ENCODE measurements around the gene SIX6.

Gene SIX6

GRCh38 chr14:60502541-60502940 lies 6.4 kb upstream of the SIX6 start (continued):
- TF ChIP-seq ZFP37 (tag by site-specific recombination; IDR thresholded peaks at IDR 0.05) (no peak), ZNF670 (tag by site-specific recombination; IDR thresholded peaks at IDR 0.05; ENCODE audit: low read depth) (no peak), ZNF555 (tag by site-specific recombination; conservative IDR thresholded peaks at IDR 0.05) (no peak), ZFHX2 (tag by site-specific recombination; conservative IDR thresholded peaks at IDR 0.05) (no peak), ZNF623 (tag by site-specific recombination; IDR thresholded peaks at IDR 0.05) (no peak)

DNA sequence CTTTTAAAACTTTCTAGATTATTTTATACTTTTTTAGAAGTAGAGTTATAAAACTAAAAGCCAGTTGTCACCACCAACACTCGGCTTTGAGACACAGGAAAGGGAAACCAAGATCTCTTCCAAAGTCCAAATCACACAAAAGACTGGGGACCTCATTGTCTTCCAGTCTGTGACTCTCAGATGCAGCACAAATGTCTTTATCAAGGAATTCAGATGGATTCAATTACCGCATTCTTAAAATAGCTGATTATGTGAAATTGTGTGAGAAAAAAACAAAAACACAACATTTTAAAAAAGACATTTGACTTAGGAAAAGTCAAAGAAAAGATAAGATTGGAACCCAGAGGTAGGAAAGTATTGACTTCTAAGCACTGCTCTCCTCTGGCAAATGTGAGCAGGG lies 3.5 kb upstream of the SIX6 start:
- no peaks in the 10 kb centered on the region for H3K36me3 ChIP-seq (ENCODE audit: control insufficient read depth in 2 of 2, insufficient read depth in 1 of 2, low read length in 2 of 2)
- no peaks in the 10 kb centered on the region for H3K9me3 ChIP-seq (ENCODE audit: control insufficient read depth, insufficient read depth, low read depth, low read length)
- no peak for TF ChIP-seq SCRT2 (tag by site-specific recombination; IDR thresholded peaks at IDR 0.05)
- no peak for TF ChIP-seq OVOL3 (tag by site-specific recombination; IDR thresholded peaks at IDR 0.05)
- no peak overlapping the region for H3K4me3 ChIP-seq (ENCODE audit: low read depth, low read length)
- ChIA-PET CTCF (interaction anchor here (1.0 kb wide), 1 partner anchor 56 kb away, joined by 3 read pairs; no protein-coding TSS in a partner anchor), POLR2A (no interaction called here)
- peaks cover 6% of the 10 kb centered on the region; the same call in 1 of the 2 replicates for H3K4me1 ChIP-seq (ENCODE audit: control insufficient read depth, insufficient read depth, low read length)
- no peak overlapping the region for H3K27ac ChIP-seq (ENCODE audit: extremely low read depth, low read depth, low read length)

- Histone ChIP-seq H3K27ac (ENCODE audit: extremely low read depth, low read depth, low read length) (no peak overlapping the region), H3K4me3 (ENCODE audit: low read depth, low read length) (no peak overlapping the region), H3K9me3 (ENCODE audit: control insufficient read depth, insufficient read depth, low read depth, low read length) (no peaks in the 10 kb centered on the region), H3K36me3 (ENCODE audit: control insufficient read depth in 2 of 2, insufficient read depth in 1 of 2, low read length in 2 of 2) (no peaks in the 10 kb centered on the region), H3K4me1 (ENCODE audit: control insufficient read depth, insufficient read depth, low read length) (peaks cover 6% of the 10 kb centered on the region; the same call in 1 of the 2 replicates)
- CTCF ChIA-PET = interaction anchor here (0.7 kb wide), 1 partner anchor 156 kb away, joined by 4 read pairs; no protein-coding TSS in a partner anchor
- TF ChIP-seq GLIS2 (tag by site-specific recombination; IDR thresholded peaks at IDR 0.05) (no peak), SCRT1 (tag by site-specific recombination; IDR thresholded peaks at IDR 0.05; ENCODE audit: borderline replicate concordance) (no peak), ZBTB7A (tag by site-specific recombination; IDR thresholded peaks at IDR 0.05; ENCODE audit: low read depth) (no peak), ZNF544 (tag by site-specific recombination; IDR thresholded peaks at IDR 0.05) (no peak), ZBTB1 (tag by site-specific recombination; IDR thresholded peaks at IDR 0.05) (no peak), ZNF473 (tag by site-specific recombination; IDR thresholded peaks at IDR 0.05) (no peak), ZNF138 (tag by site-specific recombination; IDR thresholded peaks at IDR 0.05; ENCODE audit: borderline replicate concordance) (no peak), ZNF350 (tag by site-specific recombination; IDR thresholded peaks at IDR 0.05) (no peak), ZNF335 (tag by site-specific recombination; conservative IDR thresholded peaks at IDR 0.05) (no peak), ZNF157 (tag by site-specific recombination; IDR thresholded peaks at IDR 0.05) (no peak), INSM2 (tag by site-specific recombination; IDR thresholded peaks at IDR 0.05) (no peak), ZNF174 (tag by site-specific recombination; IDR thresholded peaks at IDR 0.05) (no peak), ZNF248 (tag by site-specific recombination; IDR thresholded peaks at IDR 0.05) (no peak), ZNF391 (tag by site-specific recombination; IDR thresholded peaks at IDR 0.05; ENCODE audit: borderline replicate concordance, low read depth) (no peak), ZNF2 (tag by site-specific recombination; IDR thresholded peaks at IDR 0.05) (no peak)
- TF ChIP-seq, protein P1, sequence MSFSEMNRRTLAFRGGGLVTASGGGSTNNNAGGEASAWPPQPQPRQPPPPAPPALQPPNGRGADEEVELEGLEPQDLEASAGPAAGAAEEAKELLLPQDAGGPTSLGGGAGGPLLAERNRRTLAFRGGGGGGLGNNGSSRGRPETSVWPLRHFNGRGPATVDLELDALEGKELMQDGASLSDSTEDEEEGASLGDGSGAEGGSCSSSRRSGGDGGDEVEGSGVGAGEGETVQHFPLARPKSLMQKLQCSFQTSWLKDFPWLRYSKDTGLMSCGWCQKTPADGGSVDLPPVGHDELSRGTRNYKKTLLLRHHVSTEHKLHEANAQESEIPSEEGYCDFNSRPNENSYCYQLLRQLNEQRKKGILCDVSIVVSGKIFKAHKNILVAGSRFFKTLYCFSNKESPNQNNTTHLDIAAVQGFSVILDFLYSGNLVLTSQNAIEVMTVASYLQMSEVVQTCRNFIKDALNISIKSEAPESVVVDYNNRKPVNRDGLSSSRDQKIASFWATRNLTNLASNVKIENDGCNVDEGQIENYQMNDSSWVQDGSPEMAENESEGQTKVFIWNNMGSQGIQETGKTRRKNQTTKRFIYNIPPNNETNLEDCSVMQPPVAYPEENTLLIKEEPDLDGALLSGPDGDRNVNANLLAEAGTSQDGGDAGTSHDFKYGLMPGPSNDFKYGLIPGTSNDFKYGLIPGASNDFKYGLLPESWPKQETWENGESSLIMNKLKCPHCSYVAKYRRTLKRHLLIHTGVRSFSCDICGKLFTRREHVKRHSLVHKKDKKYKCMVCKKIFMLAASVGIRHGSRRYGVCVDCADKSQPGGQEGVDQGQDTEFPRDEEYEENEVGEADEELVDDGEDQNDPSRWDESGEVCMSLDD (tag by site-specific recombination; IDR thresholded peaks at IDR 0.05) = no peak
- TF ChIP-seq, protein P2, sequence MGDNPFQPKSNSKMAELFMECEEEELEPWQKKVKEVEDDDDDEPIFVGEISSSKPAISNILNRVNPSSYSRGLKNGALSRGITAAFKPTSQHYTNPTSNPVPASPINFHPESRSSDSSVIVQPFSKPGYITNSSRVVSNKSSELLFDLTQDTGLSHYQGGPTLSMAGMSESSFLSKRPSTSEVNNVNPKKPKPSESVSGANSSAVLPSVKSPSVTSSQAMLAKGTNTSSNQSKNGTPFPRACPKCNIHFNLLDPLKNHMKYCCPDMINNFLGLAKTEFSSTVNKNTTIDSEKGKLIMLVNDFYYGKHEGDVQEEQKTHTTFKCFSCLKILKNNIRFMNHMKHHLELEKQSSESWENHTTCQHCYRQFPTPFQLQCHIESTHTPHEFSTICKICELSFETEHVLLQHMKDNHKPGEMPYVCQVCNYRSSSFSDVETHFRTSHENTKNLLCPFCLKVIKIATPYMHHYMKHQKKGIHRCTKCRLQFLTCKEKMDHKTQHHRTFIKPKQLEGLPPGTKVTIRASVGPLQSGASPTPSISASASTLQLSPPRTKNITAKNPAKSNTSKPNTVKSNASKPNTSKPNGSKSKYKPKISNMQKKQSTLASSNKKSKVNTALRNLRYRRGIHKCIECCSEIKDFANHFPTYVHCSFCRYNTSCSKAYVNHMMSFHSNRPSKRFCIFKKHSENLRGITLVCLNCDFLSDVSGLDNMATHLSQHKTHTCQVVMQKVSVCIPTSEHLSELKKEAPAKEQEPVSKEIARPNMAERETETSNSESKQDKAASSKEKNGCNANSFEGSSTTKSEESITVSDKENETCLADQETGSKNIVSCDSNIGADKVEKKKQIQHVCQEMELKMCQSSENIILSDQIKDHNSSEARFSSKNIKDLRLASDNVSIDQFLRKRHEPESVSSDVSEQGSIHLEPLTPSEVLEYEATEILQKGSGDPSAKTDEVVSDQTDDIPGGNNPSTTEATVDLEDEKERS (tag by site-specific recombination; IDR thresholded peaks at IDR 0.05) = no peak
- POLR2A ChIA-PET = no interaction called here
Observed at GRCh38 chr14:60506010-60506409, 2.9 kb upstream of the SIX6 start.

Data from HEK293 (cell line).